Measurements from ENCODE around the gene MYLK2.

The MYLK2 gene

DNA sequence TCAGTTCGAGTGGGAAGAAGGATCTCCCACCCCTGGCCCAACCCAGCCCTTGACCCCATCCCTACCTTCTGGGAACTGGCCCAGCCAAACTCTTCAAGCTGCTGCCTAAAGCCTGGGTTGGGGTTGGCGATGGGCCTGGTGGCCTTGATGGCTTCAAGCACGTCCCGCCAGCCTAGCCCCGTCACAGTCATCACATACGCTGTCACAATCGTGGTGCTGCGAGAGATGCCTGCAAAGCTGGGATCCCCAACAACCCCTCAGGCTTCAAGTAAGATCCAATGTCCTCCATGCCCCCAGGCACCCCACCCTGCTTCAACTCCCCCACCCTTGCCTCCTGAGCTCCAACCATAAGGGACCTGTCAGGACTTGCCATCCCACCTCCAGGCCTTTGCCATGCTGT, 43.4 kb downstream of the MYLK2 start:
- H3K36me3 ChIP-seq, result no peaks in the 10 kb centered on the region
- peaks cover 4 to 10% of the 10 kb centered on the region in 2 experiments for H3K4me1 ChIP-seq (ENCODE audit: control insufficient read depth in 1 of 2, insufficient read depth in 1 of 2, low read depth in 1 of 2, low read length in 1 of 2)
- peaks cover 70% of the 10 kb centered on the region for H3K27me3 ChIP-seq
- no peak overlapping the region for H3K4me3 ChIP-seq (ENCODE audit: low read depth in 1 of 2, low read length in 1 of 2)
- no peak for TF ChIP-seq CTCF (IDR thresholded peaks at IDR 0.05)
- H3K27ac ChIP-seq, result no peak overlapping the region
- no peaks in the 10 kb centered on the region for H3K9me3 ChIP-seq

DNA sequence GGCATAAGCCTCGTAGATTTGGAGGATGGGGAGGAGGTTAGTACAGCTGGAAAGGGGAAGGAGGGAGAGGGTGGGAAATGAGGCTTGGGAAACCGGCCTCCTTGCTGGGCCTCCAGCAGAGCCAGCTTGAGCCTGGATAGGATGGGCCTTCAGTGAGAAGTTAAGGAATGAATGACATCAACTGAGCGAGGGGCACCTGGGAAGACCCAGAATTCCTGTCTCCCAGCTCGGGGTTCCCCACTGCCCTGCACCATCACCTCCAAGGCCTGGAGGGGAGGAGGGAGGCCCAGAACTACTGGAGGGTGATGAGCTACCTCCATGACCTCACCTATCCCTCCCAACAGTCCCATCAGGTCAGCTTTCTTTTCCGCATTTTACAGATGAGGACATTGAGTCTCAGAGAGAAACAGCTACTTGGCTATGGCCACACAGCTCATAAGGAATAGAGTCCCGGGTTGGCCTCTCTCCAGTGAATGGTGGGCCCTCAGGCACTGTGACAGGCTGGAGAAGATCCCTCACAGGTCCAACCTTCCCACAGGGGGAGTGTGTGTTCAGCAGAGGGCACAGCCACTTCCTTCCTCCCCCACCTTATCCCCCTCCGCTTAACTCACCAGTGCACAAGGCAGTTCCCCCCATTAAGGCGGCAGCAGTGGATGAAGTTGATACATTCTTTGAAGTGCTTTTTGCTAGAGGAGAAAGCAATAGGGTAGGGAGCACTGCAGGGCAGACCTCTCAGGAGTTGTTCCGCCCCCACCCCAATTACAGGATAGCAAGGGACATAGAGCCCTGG, 44.3 kb downstream of the MYLK2 start:
- TF ChIP-seq CTCF (IDR thresholded peaks at IDR 0.05), result no peak
- no peaks in the 10 kb centered on the region for H3K9me3 ChIP-seq
- peaks cover 4 to 10% of the 10 kb centered on the region in 2 experiments for H3K4me1 ChIP-seq (ENCODE audit: control insufficient read depth in 1 of 2, insufficient read depth in 1 of 2, low read depth in 1 of 2, low read length in 1 of 2)
- H3K4me3 ChIP-seq (ENCODE audit: low read depth in 1 of 2, low read length in 1 of 2), result no peak overlapping the region
- no peaks in the 10 kb centered on the region for H3K36me3 ChIP-seq
- peaks cover 73% of the 10 kb centered on the region for H3K27me3 ChIP-seq
- H3K27ac ChIP-seq, result no peak overlapping the region

GRCh38 chr20:31864521-31865400, 45.6 kb downstream of the MYLK2 start:
- Histone ChIP-seq H3K27me3 (peaks cover 73% of the 10 kb centered on the region), H3K27ac (no peak overlapping the region), H3K4me1 (ENCODE audit: control insufficient read depth in 1 of 2, insufficient read depth in 1 of 2, low read depth in 1 of 2, low read length in 1 of 2) (peaks cover 5 to 14% of the 10 kb centered on the region in 2 experiments), H3K36me3 (no peaks in the 10 kb centered on the region), H3K4me3 (ENCODE audit: low read depth in 1 of 2, low read length in 1 of 2) (no peak overlapping the region), H3K9me3 (no peaks in the 10 kb centered on the region)
- no peak for TF ChIP-seq CTCF (IDR thresholded peaks at IDR 0.05)

DNA sequence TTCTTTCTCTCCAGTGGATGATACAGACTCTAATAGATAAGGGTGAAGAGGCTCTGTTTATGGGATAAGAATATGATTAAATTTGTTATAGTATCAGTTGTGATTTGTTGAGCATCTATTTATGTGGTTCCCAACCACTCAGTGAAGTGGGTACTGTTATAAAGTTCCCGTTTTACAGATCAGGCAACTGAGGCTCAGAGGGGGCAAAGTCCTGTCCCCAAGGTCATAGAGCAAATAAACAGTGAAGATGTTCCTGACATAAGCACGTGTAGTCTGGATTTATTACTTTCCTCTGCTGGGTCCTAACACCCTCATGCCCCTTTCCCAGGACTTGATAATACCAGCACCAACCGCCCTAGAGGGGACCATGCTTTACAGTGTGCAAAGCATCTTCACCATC, 47.1 kb downstream of the MYLK2 start:
- H3K36me3 ChIP-seq, result no peaks in the 10 kb centered on the region
- no peak overlapping the region for H3K27ac ChIP-seq
- no peak for TF ChIP-seq CTCF (IDR thresholded peaks at IDR 0.05)
- peaks cover 73% of the 10 kb centered on the region for H3K27me3 ChIP-seq
- H3K4me3 ChIP-seq (ENCODE audit: low read depth in 1 of 2, low read length in 1 of 2), result no peak overlapping the region
- H3K4me1 ChIP-seq (ENCODE audit: control insufficient read depth in 1 of 2, insufficient read depth in 1 of 2, low read depth in 1 of 2, low read length in 1 of 2), result peaks cover 6 to 22% of the 10 kb centered on the region in 2 experiments
- H3K9me3 ChIP-seq, result no peaks in the 10 kb centered on the region

DNA sequence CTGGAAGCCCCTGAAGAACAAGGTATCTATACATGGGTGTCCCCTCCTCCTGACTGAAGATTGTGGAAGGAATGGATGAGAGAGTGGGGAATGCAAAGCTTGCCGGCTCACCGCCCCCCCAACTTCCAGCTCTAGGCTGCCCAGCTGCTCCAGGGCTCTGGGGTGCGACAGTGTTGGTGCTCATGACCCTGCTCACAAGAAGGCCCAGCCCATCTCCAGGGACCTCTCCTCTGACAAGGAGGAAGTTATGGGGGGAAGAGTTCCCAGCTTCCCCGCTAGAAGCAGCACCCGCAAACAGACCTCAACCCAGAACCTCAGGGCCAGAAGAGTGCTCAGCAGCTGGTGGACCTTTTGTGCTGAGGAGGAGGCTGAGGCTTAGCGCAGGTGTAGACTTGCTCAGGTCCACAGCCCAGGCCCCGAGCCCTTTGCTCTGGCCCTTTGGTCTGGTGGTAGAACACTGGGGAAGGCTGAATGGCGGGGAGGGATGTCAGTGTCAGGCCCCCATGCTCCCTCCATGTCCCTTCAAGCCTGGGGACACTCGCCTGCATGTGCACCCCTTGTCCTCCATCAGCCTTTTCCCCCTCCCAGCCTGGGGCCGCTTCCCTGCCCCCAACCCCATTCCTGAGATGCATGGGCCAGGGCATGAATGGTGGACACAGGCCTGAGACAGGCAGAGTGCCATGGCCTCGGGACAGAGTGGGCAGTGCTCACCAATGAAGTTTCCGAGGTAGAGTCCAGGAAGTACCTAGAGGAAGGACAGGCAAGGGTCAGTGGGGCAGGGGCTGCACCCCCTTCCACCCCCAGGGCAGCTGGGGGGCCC, 49.9 kb downstream of the MYLK2 start:
- H3K9me3 ChIP-seq, result no peaks in the 10 kb centered on the region
- no peaks in the 10 kb centered on the region for H3K36me3 ChIP-seq
- H3K27ac ChIP-seq, result no peak overlapping the region
- H3K4me1 ChIP-seq (ENCODE audit: control insufficient read depth in 1 of 2, insufficient read depth in 1 of 2, low read depth in 1 of 2, low read length in 1 of 2), result peaks cover 4 to 16% of the 10 kb centered on the region in 2 experiments
- TF ChIP-seq CTCF (IDR thresholded peaks at IDR 0.05), result no peak
- peaks cover 71% of the 10 kb centered on the region for H3K27me3 ChIP-seq
- peak overlapping the region in 1 of 2 experiments; percentile 24 for H3K4me3 ChIP-seq (ENCODE audit: low read depth in 1 of 2, low read length in 1 of 2)

Measured in neutrophil (primary cell).